Germinal center (tissue), 1 donor: ENCODE measurements around the gene ZPLD1.

ENCODE experiments used
- DNase-seq: peaks from one replicate; pipeline ENCODE4 v3.0.0; 2012; ENCODE audit warnings: mixed read lengths, low spot score

ZPLD1 gene

GRCh38 chr3:102528727-102529126, 93.9 kb downstream of the ZPLD1 start:
- DNase-seq, result no peak
